ENCODE results near the gene PKDREJ. TPM values are rescaled to one million over a fixed set of nuclear protein-coding genes. Genes with fewer than 3 reads are reported as not detected.

PKDREJ gene
- total and polyA plus RNA-seq, 2 donors (not counting 1 experiment from before 2014, with no cell fraction given) = under 0.01 TPM; not detected in 1

GRCh38 chr22:46262449-46263215 lies 511 bp downstream of the PKDREJ start:
- no peaks in the 10 kb centered on the region for H3K4me1 ChIP-seq (ENCODE audit: control insufficient read depth, extremely low read depth, insufficient read depth, low read length)
- no peak overlapping the region for H3K9ac ChIP-seq (ENCODE audit: insufficient read depth, low read length)
- no peak overlapping the region for H3K4me2 ChIP-seq (ENCODE audit: extremely low read depth, insufficient read depth, low read length)
- no peak overlapping the region for H2AFZ ChIP-seq (ENCODE audit: low read length)
- peak; percentile 56 to 60 for DNase-seq (ENCODE audit: low read depth in 2 of 2)
- no peaks in the 10 kb centered on the region for H3K79me2 ChIP-seq (ENCODE audit: control insufficient read depth, insufficient read depth, low read length)
- peak in 1 of 2 donors; percentile 31 for TF ChIP-seq CTCF (conservative IDR thresholded peaks at IDR 0.05 in 1 of 2, IDR thresholded peaks at IDR 0.05 in 1 of 2; ENCODE audit: low read depth in 1 of 2, low read length in 2 of 2)
- no peak for TF ChIP-seq EZH2 (IDR thresholded peaks at IDR 0.05; ENCODE audit: low read length, missing control alignments)
- peaks cover 13% of the 10 kb centered on the region for H3K27me3 ChIP-seq (ENCODE audit: control insufficient read depth, insufficient read depth, low read length)
- H3K4me3 ChIP-seq (replicated peaks in 1 of 4; ENCODE audit: control extremely low read depth in 1 of 4, insufficient read depth in 1 of 4, low read depth in 3 of 4, low read length in 4 of 4) = no peak overlapping the region
- H3K27ac ChIP-seq (ENCODE audit: insufficient read depth, low read length) = no peak overlapping the region
- no peaks in the 10 kb centered on the region for H3K36me3 ChIP-seq (ENCODE audit: control insufficient read depth, insufficient read depth, low read length)
- no peaks in the 10 kb centered on the region for H4K20me1 ChIP-seq (ENCODE audit: control insufficient read depth, extremely low read depth, insufficient read depth, low read length)
- no peaks in the 10 kb centered on the region for H3K9me3 ChIP-seq (ENCODE audit: control insufficient read depth, insufficient read depth, low read depth, low read length)

- DNase-seq (ENCODE audit: low read depth in 2 of 2) = no peak
- H3K27me3 ChIP-seq (ENCODE audit: control insufficient read depth, insufficient read depth, low read length) = peaks cover 13% of the 10 kb centered on the region
- no peak overlapping the region for H3K4me3 ChIP-seq (replicated peaks in 1 of 4; ENCODE audit: control extremely low read depth in 1 of 4, insufficient read depth in 1 of 4, low read depth in 3 of 4, low read length in 4 of 4)
- H3K4me1 ChIP-seq (ENCODE audit: control insufficient read depth, extremely low read depth, insufficient read depth, low read length) = no peaks in the 10 kb centered on the region
- H3K27ac ChIP-seq (ENCODE audit: insufficient read depth, low read length) = no peak overlapping the region
- H3K9ac ChIP-seq (ENCODE audit: insufficient read depth, low read length) = no peak overlapping the region
- H3K79me2 ChIP-seq (ENCODE audit: control insufficient read depth, insufficient read depth, low read length) = no peaks in the 10 kb centered on the region
- H2AFZ ChIP-seq (ENCODE audit: low read length) = no peak overlapping the region
- TF ChIP-seq CTCF (conservative IDR thresholded peaks at IDR 0.05 in 1 of 2, IDR thresholded peaks at IDR 0.05 in 1 of 2; ENCODE audit: low read depth in 1 of 2, low read length in 2 of 2) = no peak
- TF ChIP-seq EZH2 (IDR thresholded peaks at IDR 0.05; ENCODE audit: low read length, missing control alignments) = no peak
- no peaks in the 10 kb centered on the region for H3K9me3 ChIP-seq (ENCODE audit: control insufficient read depth, insufficient read depth, low read depth, low read length)
- no peaks in the 10 kb centered on the region for H3K36me3 ChIP-seq (ENCODE audit: control insufficient read depth, insufficient read depth, low read length)
- no peak overlapping the region for H3K4me2 ChIP-seq (ENCODE audit: extremely low read depth, insufficient read depth, low read length)
- no peaks in the 10 kb centered on the region for H4K20me1 ChIP-seq (ENCODE audit: control insufficient read depth, extremely low read depth, insufficient read depth, low read length)
Observed at GRCh38 chr22:46260038-46260437, 3.1 kb downstream of the PKDREJ start.

GRCh38 chr22:46259374-46259773 lies 3.8 kb downstream of the PKDREJ start:
- no peak for TF ChIP-seq CTCF (conservative IDR thresholded peaks at IDR 0.05 in 1 of 2, IDR thresholded peaks at IDR 0.05 in 1 of 2; ENCODE audit: low read depth in 1 of 2, low read length in 2 of 2)
- TF ChIP-seq EZH2 (IDR thresholded peaks at IDR 0.05; ENCODE audit: low read length, missing control alignments) = no peak
- Histone ChIP-seq H3K79me2 (ENCODE audit: control insufficient read depth, insufficient read depth, low read length) (no peaks in the 10 kb centered on the region), H3K4me2 (ENCODE audit: extremely low read depth, insufficient read depth, low read length) (no peak overlapping the region), H2AFZ (ENCODE audit: low read length) (no peak overlapping the region), H3K36me3 (ENCODE audit: control insufficient read depth, insufficient read depth, low read length) (no peaks in the 10 kb centered on the region), H3K27ac (ENCODE audit: insufficient read depth, low read length) (no peak overlapping the region), H3K9ac (ENCODE audit: insufficient read depth, low read length) (no peak overlapping the region), H3K4me3 (replicated peaks in 1 of 4; ENCODE audit: control extremely low read depth in 1 of 4, insufficient read depth in 1 of 4, low read depth in 3 of 4, low read length in 4 of 4) (no peak overlapping the region), H4K20me1 (ENCODE audit: control insufficient read depth, extremely low read depth, insufficient read depth, low read length) (no peaks in the 10 kb centered on the region), H3K9me3 (ENCODE audit: control insufficient read depth, insufficient read depth, low read depth, low read length) (no peaks in the 10 kb centered on the region), H3K4me1 (ENCODE audit: control insufficient read depth, extremely low read depth, insufficient read depth, low read length) (no peaks in the 10 kb centered on the region), H3K27me3 (ENCODE audit: control insufficient read depth, insufficient read depth, low read length) (peaks cover 13% of the 10 kb centered on the region)
- DNase-seq (ENCODE audit: low read depth in 2 of 2) = no peak

Data from fibroblast of lung (primary cell).